ENCODE results near the gene TACR1. TPM values are rescaled to one million over a fixed set of nuclear protein-coding genes. Genes with fewer than 3 reads are reported as not detected.
A peak's percentile ranks its signal among the peaks of the same experiment; 100 is the strongest.

TACR1 gene
- total and polyA plus RNA-seq, 2 of the 4 experiments (the other 2 are of a cell fraction) = under 0.01 to 0.09 TPM

DNA sequence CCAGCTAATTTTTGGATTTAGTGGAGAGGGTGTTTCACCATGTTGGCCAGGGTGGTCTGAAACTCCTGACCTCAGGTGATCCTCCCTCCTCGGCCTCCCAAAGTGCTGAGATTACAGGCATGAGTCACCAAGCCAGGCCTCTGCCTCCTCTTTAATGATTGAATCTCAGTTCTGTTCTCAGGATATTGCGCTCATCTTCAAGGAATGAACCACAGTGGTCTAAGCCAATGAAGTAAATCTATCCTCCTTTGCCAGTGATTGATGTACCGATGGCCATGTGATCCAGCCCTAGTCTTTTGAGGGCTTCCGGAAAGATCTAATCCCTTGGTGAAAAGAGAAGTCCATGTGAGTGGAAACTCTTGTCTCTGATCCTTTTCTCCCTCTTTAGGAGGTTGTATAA lies 192.3 kb downstream of the TACR1 start:
- no peak overlapping the region for H3K56ac ChIP-seq (ENCODE audit: extremely low read depth, insufficient read depth, low read length)
- H4K5ac ChIP-seq (ENCODE audit: low read depth, low read length) = no peak overlapping the region
- H3K4me1 ChIP-seq (ENCODE audit: control insufficient read depth, insufficient read depth, low read length) = peaks cover 4% of the 10 kb centered on the region
- no peak overlapping the region for H2AK5ac ChIP-seq (ENCODE audit: low read depth, low read length)
- no peak overlapping the region for H2BK20ac ChIP-seq (ENCODE audit: low read depth, low read length)
- no peaks in the 10 kb centered on the region for H3K79me1 ChIP-seq (ENCODE audit: low read depth in 1 of 2, low read length in 2 of 2)
- H3K9me3 ChIP-seq (ENCODE audit: control insufficient read depth, insufficient read depth, low read length) = peaks cover 3% of the 10 kb centered on the region; the same call in 1 of the 2 replicates
- dilution Hi-C loops (cut with HindIII; ENCODE audit: low sequenced_read_pairs, unreplicated experiment) = no loop called here
- intact Hi-C loops (cut with micrococcal nuclease) = no loop called here
- peak; percentile 12 for DNase-seq
- BruUV-seq (replicated peaks) = no TSS peak
- no peaks in the 10 kb centered on the region for H3K36me3 ChIP-seq (ENCODE audit: control insufficient read depth, insufficient read depth, low read length)
- no peak overlapping the region for H4K8ac ChIP-seq (ENCODE audit: low read depth in 2 of 2, low read length in 2 of 2)
- H3K23ac ChIP-seq (ENCODE audit: low read depth, low read length) = no peak overlapping the region
- no peak overlapping the region for H2AFZ ChIP-seq (replicated peaks; ENCODE audit: low read length, poor library complexity)
- no peak overlapping the region for H3K4ac ChIP-seq (ENCODE audit: low read depth, low read length)
- H3K27ac ChIP-seq (ENCODE audit: insufficient read depth, low read length) = no peak overlapping the region
- in situ Hi-C loops (cut with MboI; ENCODE audit: low sequenced_read_pairs) = no loop called here
- peaks cover 3% of the 10 kb centered on the region; the same call in 1 of the 2 replicates for H3K9me1 ChIP-seq (ENCODE audit: insufficient read depth, low read length)
- TF ChIP-seq RFX5 (IDR thresholded peaks at IDR 0.05; ENCODE audit: low read depth, low read length) = no peak
- TF ChIP-seq, protein P1, sequence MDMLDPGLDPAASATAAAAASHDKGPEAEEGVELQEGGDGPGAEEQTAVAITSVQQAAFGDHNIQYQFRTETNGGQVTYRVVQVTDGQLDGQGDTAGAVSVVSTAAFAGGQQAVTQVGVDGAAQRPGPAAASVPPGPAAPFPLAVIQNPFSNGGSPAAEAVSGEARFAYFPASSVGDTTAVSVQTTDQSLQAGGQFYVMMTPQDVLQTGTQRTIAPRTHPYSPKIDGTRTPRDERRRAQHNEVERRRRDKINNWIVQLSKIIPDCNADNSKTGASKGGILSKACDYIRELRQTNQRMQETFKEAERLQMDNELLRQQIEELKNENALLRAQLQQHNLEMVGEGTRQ (IDR thresholded peaks at IDR 0.05; ENCODE audit: low read depth, low read length) = no peak
- no peak for TF ChIP-seq FOS (IDR thresholded peaks at IDR 0.05; ENCODE audit: low read depth, low read length)
- TF ChIP-seq CHD1 (IDR thresholded peaks at IDR 0.05; ENCODE audit: low read depth, low read length) = no peak
- TF ChIP-seq MXI1 (IDR thresholded peaks at IDR 0.05; ENCODE audit: borderline replicate concordance, low read depth, low read length) = no peak
- 75% methylated on average over 2 of the region's 4 CpGs; no CpG with 5 or more reads in 1 of the 2 experiments for WGBS, 2 experiments (ENCODE audit: extremely low coverage in 2 of 2, insufficient read length in 1 of 2)
- H4K91ac ChIP-seq (ENCODE audit: insufficient read depth, low read depth, low read length) = no peak overlapping the region
- ChIA-PET CTCF (no interaction called here), POLR2A (ENCODE audit: unreplicated experiment) (no interaction called here)
- H2BK5ac ChIP-seq (ENCODE audit: low read depth, low read length, poor library complexity, severe bottlenecking) = no peak overlapping the region
- no peak overlapping the region for H2BK120ac ChIP-seq (ENCODE audit: low read depth, low read length)
- H3K9ac ChIP-seq (ENCODE audit: low read depth, low read length) = no peak overlapping the region
- ATAC-seq (ENCODE audit: low read depth) = no peak
- H3K18ac ChIP-seq (ENCODE audit: low read depth, low read length) = no peak overlapping the region
- H2BK15ac ChIP-seq (ENCODE audit: low read depth, low read length) = no peak overlapping the region
- no peak overlapping the region for H3K4me2 ChIP-seq (ENCODE audit: low read depth, low read length)
- no peak overlapping the region for H2AK9ac ChIP-seq (replicated peaks; ENCODE audit: low read depth, low read length, poor library complexity)
- H3K14ac ChIP-seq (replicated peaks; ENCODE audit: low read depth, low read length) = no peak overlapping the region
- no peaks in the 10 kb centered on the region for H3K27me3 ChIP-seq (ENCODE audit: control insufficient read depth, insufficient read depth, low read length)
- H4K20me1 ChIP-seq (ENCODE audit: insufficient read depth, low read length) = no peaks in the 10 kb centered on the region
- H3K4me3 ChIP-seq (ENCODE audit: insufficient read depth, low read depth, low read length) = no peak overlapping the region
